ENCODE measurements around the gene SOX8. TPM values are rescaled to one million over a fixed set of nuclear protein-coding genes. Genes with fewer than 3 reads are reported as not detected.
A peak's percentile ranks its signal among the peaks of the same experiment; 100 is the strongest.
"Not testable (repeated sequence)": the region's sequence is repeated elsewhere in the genome, so short reads cannot be mapped to it uniquely, and the experiment has no call there.

The SOX8 gene
- total RNA-seq, 1 donor from 2014 or later, result 0.47 TPM

- peak; percentile 59 for ATAC-seq
Measured at GRCh38 chr16:1014771-1015495, 33.4 kb downstream of the SOX8 start.

DNA sequence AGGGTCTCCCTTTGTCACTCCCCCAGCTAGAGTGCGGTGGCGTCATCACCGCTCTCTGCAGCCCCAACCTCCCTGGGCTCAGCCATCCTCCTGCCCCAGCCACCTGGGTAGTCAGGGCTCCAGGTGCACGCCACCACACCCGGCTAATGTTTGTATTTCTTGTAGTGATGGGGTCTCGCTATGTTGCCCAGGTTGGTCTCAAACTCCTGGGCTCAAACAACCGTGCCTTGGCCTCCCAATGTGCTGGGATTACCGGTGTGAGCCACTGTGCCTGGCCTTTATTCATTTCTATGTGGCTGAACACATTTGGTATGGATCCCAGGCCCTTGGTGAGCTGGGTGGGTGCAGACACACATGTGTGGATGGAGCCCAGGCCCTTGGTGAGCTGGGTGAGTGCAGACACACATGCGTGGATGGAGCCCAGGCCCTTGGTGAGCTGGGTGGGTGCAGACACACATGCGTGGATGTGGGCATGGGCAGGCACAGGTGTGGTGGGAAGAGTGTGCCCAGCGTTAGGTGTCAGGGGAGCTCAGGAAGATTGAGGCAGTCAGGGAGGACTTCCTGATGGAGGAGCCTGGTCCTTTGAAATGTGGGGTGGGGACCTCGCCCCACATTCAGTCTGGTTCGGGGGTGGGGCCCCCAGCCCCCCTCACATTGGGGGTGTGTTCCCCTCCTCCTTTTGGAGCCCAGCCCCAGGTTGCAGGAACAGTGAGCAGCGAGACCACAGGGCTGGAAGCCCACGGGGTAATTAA, 37.1 kb downstream of the SOX8 start:
- intact Hi-C loops (cut with micrococcal nuclease), result no loop called here
- no peak for DNase-seq
- no peak for ATAC-seq

More at GRCh38 chr16:1014771-1015495, 33.4 kb downstream of the SOX8 start:
- intact Hi-C loops (cut with micrococcal nuclease), result no loop called here
- peak; percentile 61 for DNase-seq

GRCh38 chr16:1019231-1020090, 37.9 kb downstream of the SOX8 start:
- peak; percentile 75 for DNase-seq
- ATAC-seq, result peak; percentile 86
- intact Hi-C loops (cut with micrococcal nuclease), result no loop called here

DNA sequence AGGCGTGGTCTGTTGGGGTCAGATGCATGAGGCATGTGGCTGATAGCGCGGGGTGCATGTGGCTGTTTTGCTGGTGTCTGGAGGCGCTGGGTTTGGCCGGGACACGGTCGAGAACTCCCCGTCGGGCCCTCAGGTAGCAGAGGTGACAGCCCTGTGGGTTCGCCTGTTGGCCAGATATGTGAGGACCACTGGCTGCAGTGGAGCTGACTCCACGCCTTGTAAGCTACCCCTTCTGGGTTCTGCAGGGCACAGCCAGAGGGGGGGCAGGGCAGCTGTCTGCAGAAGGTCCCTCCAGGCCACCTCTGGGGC, 38.5 kb downstream of the SOX8 start:
- ATAC-seq (no peak), DNase-seq (no peak)
- intact Hi-C loops (cut with micrococcal nuclease), result no loop called here

DNA sequence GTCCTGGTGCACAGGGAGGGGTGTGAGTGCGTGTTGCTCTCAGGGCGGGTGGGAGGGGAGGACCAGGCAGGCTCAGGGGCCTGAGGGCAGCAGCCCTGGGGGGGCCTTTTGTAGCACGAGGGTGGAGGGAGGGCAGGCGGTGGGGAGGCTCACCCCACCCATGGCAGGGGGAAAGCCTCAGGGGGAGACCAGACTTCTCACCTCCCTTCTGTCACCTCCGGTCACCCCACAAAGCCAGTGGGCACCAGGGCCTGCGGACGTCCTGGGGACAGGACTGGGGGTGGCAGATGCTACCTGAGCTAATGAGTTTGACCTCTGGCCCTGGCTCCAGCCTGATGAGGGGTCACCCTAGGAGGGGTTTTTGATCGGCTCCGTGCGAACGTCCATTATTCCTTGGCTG, 39.0 kb downstream of the SOX8 start:
- DNase-seq, result no peak
- intact Hi-C loops (cut with micrococcal nuclease), result no loop called here
- ATAC-seq, result no peak

DNA sequence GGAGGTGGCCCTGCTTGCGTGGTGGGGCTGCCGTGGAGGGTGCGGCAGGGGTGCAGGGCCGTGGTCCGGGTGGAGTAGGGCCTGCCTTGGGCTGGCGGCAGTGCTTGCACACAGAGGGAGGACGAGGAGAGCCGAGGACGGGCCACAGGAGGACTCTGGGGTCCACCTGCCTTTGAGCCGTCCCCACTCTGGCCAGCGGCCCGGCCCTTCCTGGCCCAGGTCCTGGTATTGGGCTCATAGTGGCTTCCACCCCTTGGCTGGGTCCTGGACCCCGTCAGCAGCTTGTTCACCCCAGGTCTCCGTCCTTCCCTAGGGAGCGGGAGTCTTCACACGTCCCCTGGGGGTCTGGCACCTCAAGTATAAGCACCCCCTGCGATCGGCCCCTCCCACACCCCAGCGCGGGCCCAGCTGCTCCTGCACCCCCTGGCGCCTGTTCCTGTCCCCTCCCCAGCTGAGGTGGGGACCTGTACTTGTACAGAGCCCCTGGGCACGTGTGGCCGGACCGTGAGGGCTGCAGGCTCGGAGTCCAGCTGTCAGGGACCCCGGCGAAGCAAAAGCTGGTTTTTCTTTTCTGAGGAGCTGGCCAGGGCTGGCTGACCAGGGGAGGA, 40.1 kb downstream of the SOX8 start:
- DNase-seq (no peak), ATAC-seq (no peak)
- intact Hi-C loops (cut with micrococcal nuclease), result no loop called here

DNA sequence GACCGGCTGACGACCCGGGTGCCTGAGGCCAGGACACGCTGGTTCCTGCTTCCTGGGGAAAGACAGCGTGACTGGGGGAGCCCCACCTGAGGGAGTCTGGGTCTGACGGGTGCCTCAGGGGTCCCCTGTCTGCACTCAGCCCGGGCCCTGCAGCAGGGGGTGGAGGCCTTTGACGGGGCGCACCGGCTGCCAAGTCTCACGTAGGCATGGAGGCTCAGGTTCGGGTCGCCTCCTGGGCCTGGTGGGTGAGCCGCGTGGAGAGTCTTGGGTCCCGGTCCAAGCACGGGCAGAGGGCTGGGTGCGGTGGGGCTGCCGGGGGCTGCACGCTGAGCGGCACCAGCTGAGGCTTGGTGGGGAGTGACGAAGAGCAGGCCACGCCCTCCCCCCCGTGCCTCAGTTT, 40.9 kb downstream of the SOX8 start:
- DNase-seq, result no peak
- intact Hi-C loops (cut with micrococcal nuclease), result no loop called here
- ATAC-seq, result no peak

- DNase-seq, result no peak
- intact Hi-C loops (cut with micrococcal nuclease), result no loop called here
- no peak for ATAC-seq
Measured at GRCh38 chr16:1024138-1024537, 42.6 kb downstream of the SOX8 start.

DNA sequence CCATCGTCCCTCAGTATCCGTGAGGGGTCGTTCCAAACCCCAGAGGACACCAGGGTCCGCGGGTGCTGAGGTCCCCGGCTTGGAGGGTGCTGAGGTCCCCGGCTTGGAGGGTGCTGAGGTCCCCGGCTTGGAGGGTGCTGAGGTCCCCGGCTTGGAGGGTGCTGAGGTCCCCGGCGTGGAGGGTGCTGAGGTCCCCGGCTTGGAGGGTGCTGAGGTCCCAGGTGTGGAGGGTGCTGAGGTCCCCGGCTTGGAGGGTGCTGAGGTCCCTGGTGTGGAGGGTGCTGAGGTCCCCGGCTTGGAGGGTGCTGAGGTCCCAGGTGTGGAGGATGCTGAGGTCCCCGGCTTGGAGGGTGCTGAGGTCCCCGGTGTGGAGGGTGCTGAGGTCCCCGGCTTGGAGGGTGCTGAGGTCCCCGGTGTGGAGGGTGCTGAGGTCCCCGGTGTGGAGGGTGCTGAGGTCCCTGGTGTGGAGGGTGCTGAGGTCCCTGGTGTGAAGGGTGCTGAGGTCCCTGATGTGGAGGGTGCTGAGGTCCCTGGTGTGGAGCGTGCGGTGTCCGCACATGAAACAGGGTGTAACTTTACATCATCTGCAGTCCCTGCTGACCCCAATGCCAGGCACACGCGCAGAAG, 43.7 kb downstream of the SOX8 start:
- intact Hi-C loops (cut with micrococcal nuclease), result not testable (repeated sequence)

DNA sequence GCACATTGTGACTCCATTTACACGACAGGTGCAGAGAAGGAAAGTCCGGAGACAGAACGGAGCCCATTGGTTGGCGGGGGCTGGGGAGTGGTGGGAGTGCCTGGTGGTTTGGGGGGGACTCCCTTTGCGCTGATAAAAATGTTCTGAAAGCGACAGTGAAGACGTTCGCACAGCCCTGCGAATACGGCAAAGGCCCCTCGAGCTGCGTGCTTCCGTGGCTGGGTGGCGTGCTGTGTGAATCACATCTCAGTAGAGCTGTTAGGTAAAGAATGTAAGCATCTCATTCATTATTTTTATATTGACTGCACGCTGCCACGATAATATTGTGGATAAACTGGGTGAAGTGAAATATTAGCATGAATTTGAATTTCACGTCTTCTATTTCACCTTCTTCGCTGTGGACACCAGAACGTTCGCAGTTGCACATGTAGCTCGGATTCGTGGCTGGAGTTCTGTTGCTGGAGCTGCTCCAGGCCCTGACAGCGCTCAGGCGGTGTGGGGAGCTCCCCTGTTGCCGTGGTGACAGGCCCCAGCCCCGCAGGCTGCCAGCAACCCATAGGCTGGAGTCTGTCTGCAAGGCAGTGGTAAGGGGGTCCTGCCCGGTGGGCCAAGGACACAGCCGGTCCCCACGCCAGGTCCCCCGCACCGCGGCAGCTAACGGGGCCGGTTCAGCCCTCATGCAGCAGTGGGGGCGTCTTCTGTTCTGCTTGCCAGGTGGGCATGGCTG, 44.6 kb downstream of the SOX8 start:
- intact Hi-C loops (cut with micrococcal nuclease), result no loop called here
- DNase-seq, result no peak
- ATAC-seq, result no peak

More for the DNA sequence above, 43.7 kb downstream of the SOX8 start:
- DNase-seq, ATAC-seq: not testable (repeated sequence)

DNA sequence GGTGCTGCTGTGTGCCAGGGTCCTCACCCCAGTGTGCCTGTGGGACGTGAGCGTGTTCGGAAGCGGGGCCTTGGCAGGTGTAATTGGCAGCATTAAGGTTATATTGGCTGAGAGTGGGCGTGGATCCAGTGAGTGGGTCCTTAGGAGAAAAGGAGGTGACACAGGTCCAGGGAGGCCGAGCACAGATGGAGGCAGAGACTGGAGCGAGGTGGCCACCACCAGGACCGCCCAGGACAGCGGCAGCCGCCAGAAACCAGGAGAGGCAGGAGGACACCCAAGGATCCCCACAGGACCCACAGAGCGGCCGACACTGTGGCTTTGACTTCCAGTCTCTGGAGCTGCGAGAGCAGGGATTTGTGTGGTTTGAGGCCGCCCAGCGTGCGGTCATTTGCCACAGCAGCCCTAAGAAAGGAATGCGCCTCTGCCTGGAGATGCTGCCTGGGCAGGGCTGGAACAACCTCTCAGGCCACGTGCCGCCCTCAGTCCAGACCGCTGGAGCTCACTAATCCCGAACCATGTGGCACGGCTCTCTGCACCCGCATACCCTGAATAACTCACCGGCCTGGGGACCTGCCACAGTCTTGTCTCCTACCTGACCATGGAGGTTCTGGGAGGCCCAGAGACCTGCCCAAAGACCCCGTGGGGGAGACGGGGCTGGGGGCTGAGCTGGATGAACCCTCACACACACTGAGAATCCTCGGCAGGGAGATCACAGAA, 45.4 kb downstream of the SOX8 start:
- DNase-seq, result no peak
- intact Hi-C loops (cut with micrococcal nuclease), result no loop called here
- ATAC-seq, result no peak

DNA sequence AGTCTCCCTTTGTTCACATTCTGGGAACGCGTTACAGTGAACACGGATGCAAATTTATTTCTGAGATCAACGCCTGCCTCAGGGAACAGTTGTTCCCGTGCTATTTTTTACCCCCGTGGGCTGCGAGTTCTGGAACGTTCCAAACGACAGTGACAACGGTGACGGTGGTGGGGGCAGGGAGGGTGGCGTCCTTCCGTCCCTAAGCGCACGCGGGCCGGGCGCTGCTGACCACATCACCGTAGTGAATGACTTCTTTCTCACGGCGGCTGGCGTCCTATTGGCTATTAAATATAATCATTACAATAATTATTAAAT, 45.9 kb downstream of the SOX8 start:
- ATAC-seq (no peak), DNase-seq (no peak)
- intact Hi-C loops (cut with micrococcal nuclease), result no loop called here

- intact Hi-C loops (cut with micrococcal nuclease), result no loop called here
- ATAC-seq (no peak), DNase-seq (no peak)
Measured at GRCh38 chr16:1028056-1028455, 46.5 kb downstream of the SOX8 start.

DNA sequence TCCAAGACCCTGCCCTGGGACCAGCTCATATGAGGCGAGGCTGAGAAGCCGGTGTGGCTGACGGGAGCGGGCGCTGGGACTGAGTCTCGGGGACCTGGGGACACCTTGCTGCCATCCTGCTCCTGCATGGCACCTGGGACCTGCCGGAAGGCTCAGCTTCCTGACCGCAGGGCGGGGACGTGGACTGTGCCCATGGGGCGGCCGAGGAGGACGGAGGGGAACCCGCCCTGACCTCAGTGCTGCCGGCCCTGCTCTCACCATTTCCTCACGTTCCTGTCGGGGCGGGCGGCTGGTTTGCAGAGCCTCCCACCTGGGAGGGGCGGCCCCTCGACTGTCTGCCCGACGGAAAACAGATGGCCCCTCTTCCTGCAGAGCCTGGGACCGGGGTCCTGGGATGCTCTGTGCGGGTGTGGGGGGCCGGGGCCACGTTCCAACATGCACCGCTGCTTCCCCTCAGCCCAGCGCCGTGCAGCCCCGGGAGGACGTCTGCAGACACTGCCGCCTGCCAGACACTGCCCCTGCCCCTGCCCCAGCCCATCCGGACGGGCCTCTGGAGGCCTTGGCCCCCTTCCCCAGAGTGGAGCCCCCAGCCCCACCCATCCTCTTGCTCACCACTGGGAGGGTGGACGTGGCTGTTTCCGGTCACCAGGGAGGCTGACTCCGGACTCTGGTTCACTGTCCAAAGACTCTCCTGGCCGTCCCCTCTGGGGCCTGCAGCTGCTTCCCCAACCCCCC, 47.1 kb downstream of the SOX8 start:
- DNase-seq, result no peak
- ATAC-seq, result no peak
- intact Hi-C loops (cut with micrococcal nuclease), result no loop called here

GRCh38 chr16:1029259-1029545, 47.6 kb downstream of the SOX8 start:
- intact Hi-C loops (cut with micrococcal nuclease), result no loop called here
- ATAC-seq, result no peak

GRCh38 chr16:1030473-1030901, 48.9 kb downstream of the SOX8 start:
- intact Hi-C loops (cut with micrococcal nuclease), result no loop called here

More at GRCh38 chr16:1029259-1029545, 47.6 kb downstream of the SOX8 start:
- DNase-seq, result no peak

GRCh38 chr16:1031666-1032065, 50.1 kb downstream of the SOX8 start:
- DNase-seq (no peak), ATAC-seq (no peak)
- intact Hi-C loops (cut with micrococcal nuclease), result no loop called here

More at GRCh38 chr16:1030473-1030901, 48.9 kb downstream of the SOX8 start:
- peak; percentile 70 for ATAC-seq
- DNase-seq, result no peak

DNA sequence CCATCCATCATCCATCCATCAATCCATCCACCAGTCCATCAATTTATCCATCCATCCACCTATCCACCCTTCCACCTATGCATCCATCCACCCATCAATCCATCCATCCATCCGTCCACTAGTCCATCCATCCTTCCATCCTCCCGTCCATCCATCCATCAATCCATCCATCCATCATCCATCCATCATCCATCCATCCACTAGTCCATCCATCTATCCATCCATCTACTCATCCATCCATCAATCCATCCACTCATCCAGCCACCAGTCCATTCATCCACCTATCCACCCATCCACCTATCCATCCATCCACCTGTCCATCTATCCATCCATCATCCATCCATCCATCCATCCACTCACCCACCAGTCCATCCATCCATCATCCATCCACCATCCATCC, 51.0 kb downstream of the SOX8 start:
- DNase-seq, result no peak
- ATAC-seq, result no peak
- intact Hi-C loops (cut with micrococcal nuclease), result no loop called here

Data from left ventricle myocardium superior (tissue), 1 donor.